ENCODE measurements around the gene PXK.

PXK gene

DNA sequence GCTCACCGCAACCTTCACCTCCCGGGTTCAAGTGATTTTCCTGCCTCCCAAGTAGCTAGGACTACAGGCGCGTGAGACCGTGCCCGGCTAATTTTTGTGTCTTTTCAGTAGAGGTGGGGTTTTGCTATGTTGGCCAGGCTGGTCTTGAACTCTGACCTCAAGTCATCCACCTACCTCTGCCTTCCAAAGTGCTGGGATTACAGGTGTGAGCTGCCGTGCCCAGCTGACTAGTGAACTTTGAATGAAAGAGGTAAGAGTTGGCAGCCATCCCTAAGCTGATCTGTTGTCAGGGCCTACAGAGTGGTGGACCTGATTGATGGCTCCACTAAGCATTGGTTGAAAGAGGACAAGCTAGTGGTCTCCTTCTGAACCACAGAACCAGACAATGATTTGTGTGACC lies 15.3 kb downstream of the PXK start:
- DNase-seq (ENCODE audit: low read depth in 3 of 3), result no peak

DNA sequence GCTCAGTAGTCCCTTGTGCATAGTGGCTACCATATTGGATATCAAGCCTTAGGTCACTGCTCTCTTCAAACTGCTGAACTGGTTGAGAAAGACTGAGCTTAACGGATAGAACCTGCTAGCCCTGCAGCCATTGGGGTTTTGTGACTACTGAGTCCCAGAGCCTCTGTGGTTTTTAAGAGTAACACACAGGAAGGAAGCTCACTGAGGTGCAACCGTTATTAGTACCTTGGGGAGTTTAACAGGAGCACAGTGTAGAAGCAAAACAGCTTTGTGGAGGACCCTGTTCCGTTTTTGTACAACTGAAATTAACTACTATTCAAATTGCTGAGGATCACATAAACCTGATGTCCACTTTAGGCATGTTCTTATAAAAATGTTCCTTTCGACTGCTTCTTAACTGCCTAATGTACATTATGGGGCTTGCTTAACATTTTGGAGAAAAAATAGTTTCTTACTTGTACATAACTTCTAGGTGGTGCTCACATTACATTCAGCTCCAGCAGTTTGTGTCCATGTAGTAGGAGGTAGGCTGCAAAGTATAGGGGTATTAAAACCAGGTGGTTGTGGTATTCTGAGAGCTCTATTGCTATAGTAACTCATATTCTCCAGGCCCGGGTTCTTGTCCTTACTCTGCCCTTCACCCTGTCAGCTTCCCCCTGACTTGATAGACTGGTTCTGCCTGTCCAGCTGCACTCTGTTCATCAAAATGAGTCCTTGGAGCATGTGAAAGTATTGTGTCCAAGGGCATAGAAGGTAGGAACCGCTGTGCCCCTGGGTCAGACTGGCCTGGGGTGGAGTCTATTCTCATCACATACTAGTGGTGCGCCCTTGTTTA lies 17.3 kb downstream of the PXK start:
- DNase-seq (ENCODE audit: low read depth in 3 of 3), result no peak

DNA sequence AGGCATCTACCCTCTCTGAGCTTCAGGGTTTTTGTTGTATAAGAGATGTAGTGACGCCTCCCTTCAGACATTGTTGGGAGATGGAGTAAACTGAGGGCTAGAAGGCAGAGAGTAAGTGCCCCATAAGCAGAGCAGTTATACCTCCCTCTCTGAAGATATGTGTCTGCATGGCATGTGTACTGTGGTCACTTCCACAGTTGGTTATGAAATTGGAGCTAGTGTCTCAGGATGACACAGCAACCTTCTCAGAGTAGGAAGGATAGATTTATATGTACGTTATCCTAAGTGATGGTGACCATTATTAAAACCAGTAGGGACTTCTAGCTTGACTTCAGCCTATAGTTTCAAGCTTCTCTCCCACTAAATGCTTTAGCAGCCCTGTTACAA lies 17.9 kb downstream of the PXK start:
- DNase-seq (ENCODE audit: low read depth in 3 of 3), result no peak

DNA sequence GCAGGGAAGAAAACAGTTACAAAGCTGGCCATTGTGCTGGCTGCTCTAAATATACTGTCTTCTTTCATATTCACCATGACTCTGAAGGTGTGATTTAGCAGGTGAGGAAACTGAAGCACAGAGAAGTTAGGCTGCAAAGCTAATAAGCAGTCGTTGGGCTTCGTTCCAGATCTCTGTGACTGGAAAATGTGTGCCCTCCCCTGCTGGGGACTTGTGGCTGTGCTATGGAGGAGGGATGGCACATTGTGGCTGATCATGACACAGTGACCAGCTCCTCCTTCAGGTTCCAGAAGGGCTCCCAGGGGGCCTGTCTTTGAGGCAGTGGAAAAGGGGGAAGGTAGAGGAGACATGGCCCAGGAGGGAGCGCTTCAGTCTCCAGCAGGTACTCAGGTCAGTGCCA lies 19.2 kb downstream of the PXK start:
- no peak for DNase-seq (ENCODE audit: low read depth in 3 of 3)

DNA sequence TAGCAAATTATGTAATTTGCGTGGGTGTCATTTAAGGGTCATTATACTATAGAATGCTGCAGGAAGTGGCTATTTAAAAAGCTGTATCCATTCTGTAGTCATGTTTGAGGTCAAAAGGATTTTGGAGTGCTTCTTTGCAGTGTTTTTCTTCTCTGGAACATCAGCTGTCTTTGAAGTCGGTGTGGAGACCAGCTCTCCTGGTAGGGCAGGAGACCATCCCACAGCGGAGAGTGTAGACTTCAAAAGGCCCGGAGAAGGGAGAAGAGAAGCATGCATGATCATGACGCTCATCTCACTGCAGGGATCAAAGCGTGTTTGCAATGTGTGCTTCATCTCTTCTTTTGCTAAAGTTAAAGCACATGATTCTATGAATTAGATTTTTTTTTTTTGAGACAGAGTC lies 19.9 kb downstream of the PXK start:
- no peak for DNase-seq (ENCODE audit: low read depth in 3 of 3)

DNA sequence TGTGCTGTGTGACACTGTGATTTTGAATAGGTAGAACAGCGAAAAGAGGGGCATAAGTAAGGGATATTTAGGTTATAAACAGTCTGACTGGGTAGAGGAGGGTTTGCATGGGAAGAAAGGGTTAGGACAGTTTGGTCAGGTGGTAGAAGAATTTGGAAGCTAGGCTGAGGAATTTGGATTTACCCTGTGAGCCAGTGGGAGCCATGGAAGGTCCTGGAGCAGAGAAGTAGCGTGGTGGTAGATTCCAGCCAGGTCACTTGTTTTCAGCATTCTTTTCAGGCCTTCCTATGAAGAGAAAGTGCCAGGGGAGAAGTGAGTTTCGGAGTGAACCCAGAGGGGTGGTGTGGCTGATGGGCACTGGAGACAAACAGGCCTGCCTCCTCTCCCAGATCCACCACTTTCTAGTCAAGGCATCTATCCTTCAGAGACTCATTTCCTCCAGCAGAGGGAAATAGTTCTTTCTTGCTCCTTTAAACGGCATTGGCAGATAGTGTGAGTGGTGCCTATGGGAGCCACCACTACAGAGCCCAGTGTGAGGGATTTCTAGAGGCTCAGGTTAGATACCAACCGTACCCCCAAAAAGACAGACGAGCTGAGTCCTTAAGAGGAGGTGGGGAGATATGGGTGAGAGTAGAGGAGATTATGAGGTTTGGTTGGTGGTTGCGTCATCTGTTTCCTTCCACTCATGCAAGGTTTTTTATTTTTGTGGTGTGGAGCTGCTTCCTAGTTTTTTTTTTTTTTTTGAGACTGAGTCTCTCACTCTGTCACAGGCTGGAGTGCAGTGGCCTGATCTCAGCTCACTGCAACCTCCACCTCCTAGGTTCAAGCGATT lies 21.2 kb downstream of the PXK start:
- DNase-seq (ENCODE audit: low read depth in 3 of 3), result no peak

DNA sequence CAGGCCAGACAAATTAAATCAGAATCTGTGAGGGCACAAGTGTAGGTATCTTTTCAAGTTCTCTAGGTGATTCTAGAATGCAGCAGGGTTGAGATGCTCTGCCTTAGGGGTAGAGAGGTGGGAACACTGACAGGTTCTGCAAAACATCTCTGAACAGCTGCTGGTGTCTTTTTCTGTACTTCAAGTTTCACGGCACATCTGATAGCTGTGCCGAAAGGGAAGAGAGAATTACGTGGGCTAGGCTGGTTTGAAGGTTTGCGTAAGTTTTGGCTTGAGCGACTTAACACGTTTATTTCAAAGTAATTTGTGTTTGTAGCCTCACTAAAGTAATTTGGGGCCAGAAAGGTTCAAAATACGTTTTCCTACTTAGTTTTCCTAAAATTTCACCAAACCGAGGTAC lies 22.5 kb downstream of the PXK start:
- DNase-seq (ENCODE audit: low read depth in 3 of 3), result no peak

DNA sequence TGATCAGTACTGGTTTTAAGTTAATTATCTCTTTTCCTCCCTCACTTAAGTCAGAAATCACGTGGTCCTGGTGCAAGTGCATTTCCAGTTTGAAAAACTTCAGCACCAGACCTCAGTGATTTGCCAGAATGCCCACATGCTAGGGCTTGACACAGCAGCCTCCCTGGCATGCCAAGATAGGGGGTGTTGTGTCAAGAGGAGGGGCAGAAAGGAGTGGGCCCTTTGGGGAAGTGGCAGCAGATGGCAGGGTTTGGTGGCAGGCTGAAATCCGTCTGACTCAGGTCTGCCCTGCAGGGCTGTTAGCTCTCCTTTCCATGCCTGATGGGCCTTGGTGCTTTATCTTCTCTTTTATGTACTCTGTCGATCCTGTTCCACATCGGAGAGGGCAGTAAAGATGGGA lies 23.4 kb downstream of the PXK start:
- no peak for DNase-seq (ENCODE audit: low read depth in 3 of 3)

DNA sequence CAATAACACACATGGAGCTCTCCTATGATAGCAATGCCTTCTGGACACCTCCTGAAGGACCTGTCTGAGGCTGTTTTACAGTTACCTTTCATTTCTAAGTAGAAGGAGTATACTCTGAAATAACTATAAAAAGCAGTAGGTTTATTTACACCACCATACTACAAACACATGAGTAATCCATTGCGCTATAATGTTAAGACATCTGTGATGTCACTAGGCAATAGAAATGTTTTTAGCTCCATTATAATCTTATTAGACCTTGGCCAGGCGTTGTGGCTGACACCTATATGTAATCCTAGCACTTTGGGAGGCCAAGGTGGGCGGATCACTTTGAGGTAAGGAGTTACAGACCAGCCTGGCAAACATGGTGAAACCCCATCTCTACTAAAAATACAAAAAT lies 24.7 kb downstream of the PXK start:
- no peak for DNase-seq (ENCODE audit: low read depth in 3 of 3)

DNA sequence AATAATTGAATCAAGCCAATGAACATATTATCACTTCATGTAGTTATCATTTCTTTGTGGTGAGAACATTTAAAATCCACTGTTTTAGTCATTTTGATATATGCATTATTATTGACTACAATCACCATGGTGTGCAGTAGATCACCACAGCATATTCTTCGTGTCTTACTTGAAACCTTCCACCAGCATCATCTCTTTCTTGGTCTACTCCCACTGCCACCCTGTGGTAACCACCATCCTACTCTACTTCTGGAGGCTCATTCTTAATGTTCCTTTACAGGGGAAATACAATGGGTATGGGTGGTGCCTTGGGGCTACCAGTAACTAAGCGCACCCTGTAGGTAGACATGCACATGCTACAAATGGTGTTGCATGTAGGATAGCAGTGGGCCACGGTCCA lies 25.4 kb downstream of the PXK start:
- DNase-seq (ENCODE audit: low read depth in 3 of 3), result no peak

DNA sequence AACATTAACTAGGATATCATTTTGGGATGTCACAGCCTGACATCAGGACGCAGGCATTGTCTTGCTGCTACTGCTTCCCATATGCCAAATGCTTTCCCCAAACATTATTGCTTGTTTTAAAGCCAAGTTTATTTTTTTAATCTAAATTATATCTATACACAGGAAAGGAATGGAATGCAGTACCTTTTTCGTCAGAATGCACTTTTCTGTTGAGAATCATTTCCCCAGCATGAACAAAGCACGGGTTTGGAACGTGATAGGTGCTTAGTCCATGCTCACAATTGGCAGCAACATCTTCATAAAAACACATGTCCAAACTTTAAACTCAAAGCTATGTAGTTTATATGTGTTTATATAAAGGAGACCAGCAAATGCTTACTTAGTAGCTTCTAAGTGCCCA lies 26.1 kb downstream of the PXK start:
- no peak for DNase-seq (ENCODE audit: low read depth in 3 of 3)

DNA sequence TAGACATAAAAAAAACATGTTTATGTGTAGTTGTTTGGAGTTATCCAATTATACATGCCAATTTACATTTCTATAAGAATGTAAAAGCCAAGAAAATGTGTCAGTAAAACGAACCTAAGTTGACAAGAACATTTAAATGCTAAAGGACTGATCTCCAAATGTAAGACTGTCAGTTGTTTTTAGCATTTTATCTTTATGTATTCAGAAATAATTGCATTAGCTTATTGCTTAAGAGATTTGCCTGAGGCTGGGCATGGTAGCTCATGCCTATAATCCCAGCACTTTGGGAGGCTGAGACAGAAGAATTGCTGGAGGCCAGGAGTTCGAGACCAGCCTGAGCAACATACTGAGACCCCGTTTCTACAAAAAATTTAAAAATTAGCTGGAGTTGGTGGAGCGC lies 26.9 kb downstream of the PXK start:
- no peak for DNase-seq (ENCODE audit: low read depth in 3 of 3)

DNA sequence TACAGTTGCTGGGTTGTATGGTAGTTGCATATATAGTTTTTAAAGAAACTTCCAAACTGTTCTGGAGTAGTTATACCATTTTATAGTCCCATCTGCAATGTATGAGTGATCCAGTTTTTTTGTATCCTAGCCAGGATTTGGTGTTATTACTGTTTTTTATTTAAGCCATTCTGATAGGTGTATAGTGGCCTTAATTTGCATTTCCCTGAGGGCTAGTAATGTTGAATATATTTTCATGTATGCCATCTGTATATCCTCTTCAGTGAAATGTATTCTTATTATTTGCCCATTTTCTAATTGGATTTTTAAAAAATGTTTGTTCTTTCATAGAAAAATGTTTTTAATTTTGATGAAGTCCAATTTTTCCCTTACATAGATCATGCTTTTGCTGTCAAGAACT lies 29.2 kb downstream of the PXK start:
- DNase-seq (ENCODE audit: low read depth in 3 of 3), result no peak

DNA sequence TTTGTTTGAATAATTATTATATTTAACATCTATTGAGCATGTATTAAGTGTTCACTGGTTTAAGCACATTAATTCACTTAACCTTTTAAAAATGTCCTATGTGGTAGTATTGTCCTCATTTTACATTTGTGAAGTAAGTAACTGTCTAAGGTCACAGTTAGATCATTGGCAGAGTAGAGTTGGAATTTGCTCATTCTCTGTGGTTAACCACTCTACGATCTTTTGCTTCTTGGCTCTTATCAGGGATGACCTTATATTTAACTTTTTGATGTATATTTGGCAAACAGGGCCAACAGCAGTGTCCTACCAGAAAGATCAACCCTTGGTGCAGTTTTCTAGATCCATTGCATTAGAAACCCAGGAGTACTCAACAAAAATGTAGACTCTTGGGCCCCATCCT lies 34.0 kb downstream of the PXK start:
- no peak for DNase-seq (ENCODE audit: low read depth in 3 of 3)

DNA sequence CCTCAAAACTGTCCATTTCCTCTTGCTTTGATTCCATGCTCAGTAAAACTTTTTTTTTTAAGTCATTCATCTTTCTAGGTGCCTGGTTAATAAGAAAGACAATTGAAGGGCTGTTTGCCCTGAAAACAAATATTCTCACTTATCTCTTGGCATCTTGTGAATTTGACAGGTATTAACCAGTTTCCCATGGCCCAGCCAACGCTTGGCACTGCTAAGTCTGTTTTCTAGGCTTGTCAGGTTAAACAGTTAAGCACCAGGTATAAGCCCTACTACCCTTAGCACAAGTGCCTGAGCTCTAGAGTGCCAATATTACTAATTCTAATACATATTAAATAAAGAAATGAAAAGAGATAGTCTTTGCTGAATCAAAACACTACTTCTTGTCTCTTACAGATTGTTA lies 36.3 kb downstream of the PXK start:
- no peak for DNase-seq (ENCODE audit: low read depth in 3 of 3)

DNA sequence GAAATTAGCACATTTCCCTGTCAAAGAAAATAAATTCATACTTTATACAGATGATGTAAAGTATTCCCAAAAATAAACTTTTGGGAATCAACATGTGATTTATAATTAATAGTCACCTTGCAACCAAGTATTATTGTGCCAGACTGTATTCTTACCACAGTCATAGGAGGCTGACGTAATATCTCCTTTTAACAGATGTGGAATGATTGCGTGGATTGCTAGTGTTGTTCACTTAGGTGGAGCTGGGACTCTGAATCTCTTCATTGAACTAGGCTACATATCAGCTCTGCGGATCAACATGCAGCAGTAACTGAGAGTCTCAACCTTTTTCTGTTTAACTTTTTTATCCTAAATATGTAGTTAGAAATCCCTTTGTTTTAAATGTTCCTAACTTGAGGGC lies 37.2 kb downstream of the PXK start:
- DNase-seq (ENCODE audit: low read depth in 3 of 3), result no peak

DNA sequence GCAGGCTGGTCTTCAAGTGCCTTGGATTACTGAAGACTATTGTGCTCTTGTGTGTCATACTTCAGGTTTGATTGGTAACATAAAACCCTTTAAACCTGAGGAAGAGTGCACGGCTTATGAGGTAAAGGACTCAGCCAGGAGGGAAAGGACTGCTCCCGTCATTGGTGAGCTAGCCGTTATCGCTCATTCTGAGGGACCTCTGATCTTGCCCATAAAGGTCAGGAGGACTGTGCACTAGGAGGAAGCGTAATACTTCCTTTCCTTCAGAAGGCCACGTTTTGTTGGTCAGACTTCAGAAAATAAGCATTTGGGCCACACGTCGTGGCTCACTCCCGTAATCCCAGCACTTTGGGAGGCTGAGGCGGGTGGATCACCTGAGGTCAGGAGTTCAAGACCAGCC lies 37.7 kb downstream of the PXK start:
- no peak for DNase-seq (ENCODE audit: low read depth in 3 of 3)

DNA sequence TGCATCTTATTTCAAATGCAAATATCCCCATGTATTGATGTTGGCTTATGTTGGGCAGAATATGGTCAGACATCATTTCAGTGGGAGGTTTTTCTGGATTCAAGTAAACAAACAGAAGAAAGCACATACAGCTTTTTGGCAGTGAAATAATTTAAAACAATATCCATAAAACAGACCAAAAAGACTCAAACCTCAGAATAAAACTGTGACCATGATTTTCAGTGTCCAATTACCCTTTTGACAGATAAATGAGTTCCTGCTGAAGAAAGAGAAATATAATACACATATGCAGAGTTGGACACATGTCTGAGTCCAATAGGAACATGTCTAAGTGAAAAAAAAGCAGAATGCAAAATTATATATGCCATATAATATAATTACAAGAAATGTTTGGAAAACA lies 39.1 kb downstream of the PXK start:
- no peak for DNase-seq (ENCODE audit: low read depth in 3 of 3)

DNA sequence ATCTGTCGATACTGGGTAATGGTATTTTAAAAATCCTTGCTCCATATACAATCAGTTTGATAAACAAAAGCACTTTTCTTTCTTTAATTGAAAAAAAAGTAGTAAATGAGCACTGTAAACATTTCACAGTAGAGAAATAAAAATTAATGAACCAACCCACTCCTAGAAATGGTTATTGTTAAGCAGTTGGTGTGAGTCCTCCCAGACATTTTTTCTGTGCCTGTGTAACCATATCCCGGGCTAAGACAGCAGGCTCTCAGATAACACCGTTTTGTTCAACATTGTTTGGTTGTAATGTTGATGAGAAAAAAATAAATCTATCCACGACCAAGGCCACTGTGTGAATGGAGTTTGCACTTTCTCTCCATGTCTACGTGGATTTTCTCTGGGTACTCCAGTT lies 42.6 kb downstream of the PXK start:
- DNase-seq (ENCODE audit: low read depth in 3 of 3), result no peak

DNA sequence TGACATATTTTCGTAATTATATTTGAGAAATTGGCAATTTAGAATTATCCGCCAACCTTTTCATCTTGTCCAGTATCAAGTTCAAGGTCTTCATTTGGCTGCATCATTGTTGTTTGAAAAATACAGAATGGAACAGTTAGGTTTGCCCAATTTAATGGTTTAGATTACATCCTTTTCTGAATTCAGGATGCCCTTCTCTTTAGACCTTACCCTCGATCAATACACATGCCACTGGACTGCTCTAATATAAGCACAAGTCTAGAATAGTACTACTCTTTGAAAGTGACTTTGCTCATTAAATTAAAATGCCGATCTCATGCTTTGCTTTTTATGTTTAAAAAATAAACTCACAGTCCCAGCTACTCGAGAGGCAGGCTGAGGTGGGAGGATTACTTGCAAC lies 44.5 kb downstream of the PXK start:
- no peak for DNase-seq (ENCODE audit: low read depth in 3 of 3)

DNA sequence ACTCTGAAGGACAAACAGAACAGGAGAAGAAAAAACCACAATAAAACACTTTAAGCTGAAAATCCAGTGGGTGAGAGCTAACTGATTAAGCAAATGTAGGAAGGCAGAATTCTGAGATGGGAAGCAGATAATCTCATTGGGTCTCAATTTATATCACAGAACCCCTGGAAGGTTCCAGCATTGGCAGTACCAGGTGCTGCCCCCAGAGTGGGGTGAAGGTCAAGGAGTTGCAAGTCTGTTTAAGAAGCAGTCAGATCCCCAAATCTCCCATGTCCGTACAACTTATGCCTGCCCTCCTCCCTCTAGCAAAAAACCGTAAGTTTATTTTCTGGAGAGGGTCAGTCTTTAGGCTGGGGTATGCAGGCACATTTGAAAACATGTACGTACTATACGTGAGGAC lies 45.1 kb downstream of the PXK start:
- DNase-seq (ENCODE audit: low read depth in 3 of 3), result no peak

DNA sequence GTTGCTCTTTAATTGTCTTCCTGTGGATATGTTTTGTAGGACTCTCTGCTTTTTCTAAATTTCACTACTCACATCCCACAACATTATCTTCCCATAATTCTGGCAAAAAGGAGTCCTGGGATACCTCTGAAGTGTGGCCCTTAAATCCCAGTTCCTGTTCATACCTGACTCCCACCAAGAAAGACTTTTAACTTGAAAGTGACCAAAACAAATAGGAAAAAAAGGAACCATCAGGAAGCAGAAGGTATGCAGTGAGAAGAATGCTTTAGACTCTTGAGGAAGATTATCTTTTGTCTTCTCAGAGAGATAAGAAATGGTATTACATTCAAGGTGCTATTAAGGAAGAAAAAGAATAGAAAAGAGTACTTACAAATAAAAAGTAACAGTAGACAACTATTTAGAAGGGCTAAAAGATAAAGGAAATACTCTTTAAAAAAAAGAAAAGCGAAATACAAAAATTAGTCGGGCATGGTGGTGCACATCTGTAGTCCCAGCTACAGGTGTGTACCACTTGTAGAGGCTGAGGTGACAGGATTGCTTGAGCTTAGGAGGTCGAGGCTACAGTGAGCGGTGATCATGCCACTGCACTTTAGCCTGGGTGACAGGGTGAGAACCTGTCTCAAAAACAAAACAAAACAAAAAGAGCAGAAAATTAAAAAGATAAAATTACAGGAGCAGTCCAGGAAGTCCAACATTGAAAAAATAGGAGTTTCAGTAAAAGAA lies 46.8 kb downstream of the PXK start:
- no peak for DNase-seq (ENCODE audit: low read depth in 3 of 3)

DNA sequence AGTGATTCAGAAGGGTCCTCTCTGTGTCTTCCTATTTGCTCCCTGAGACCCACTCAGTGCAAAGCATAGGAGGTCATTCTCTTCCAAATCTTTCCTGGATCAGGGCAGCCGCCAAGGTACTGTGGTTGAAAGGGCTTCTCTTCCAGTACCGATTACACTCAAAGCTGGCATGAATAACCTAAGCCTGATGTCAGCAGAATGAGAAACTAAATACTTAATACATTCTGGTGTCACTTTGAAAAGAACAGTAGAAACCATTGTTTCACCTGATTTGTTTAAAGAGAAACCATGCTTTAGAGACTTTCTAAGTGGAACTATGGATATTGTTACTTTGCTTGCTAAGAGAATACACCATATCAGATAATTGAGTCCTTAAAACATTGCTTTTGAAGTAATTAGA lies 50.8 kb downstream of the PXK start:
- no peak for DNase-seq (ENCODE audit: low read depth in 3 of 3)

Data from stimulated activated CD4-positive, alpha-beta T cell treated with anti-CD3 and anti-CD28 coated beads, TNF-alpha, amount 100 ng/mL, for 4 hours (primary cell).